ENCODE data around the gene CNTNAP5. TPM values are rescaled to one million over a fixed set of nuclear protein-coding genes. Genes with fewer than 3 reads are reported as not detected.
A peak's percentile ranks its signal among the peaks of the same experiment; 100 is the strongest.

The CNTNAP5 gene
- total and polyA plus RNA-seq, 2 experiments from 2014 or later: 0.28 TPM; not detected in 1

DNA sequence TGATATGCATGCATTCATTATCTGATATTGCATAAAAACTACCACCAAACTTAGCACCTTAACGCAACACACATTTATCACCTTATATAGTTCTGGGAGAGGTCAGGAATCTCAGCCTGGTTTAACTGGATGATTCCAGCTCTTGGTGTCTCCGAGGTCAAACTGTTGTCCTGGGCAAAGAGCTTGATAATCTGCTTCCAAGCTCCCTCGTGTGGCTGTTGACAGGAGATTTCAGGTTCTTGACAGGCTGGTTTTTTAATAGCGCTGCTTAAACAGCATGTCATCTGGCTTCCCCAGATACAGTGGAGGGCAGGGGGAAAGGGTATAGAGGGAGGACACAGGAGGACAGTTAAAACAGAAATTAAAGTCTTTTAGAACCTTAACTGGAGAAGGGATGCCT lies 785.0 kb downstream of the CNTNAP5 start:
- no peaks in the 10 kb centered on the region for H3K79me2 ChIP-seq
- no peak overlapping the region for H3K4me2 ChIP-seq
- no peaks in the 10 kb centered on the region for H3K9me3 ChIP-seq (ENCODE audit: low read depth)
- peak; percentile 70 for DNase-seq (ENCODE audit: low spot score)
- no peak overlapping the region for H3K27ac ChIP-seq
- H4K20me1 ChIP-seq (ENCODE audit: insufficient read depth, poor library complexity, severe bottlenecking): no peaks in the 10 kb centered on the region
- H3K27me3 ChIP-seq: no peaks in the 10 kb centered on the region
- WGBS (ENCODE audit: low lambda C conversion rate, missing lambda C conversion rate): 13% methylated on average over 4 of the region's 4 CpGs
- H3K4me3 ChIP-seq: no peak overlapping the region
- no peaks in the 10 kb centered on the region for H3K36me3 ChIP-seq (replicated peaks; ENCODE audit: insufficient read depth, low read depth)
- no peaks in the 10 kb centered on the region for H3K9me2 ChIP-seq (replicated peaks; ENCODE audit: insufficient read depth)
- H2AFZ ChIP-seq: no peak overlapping the region
- H3K4me1 ChIP-seq (ENCODE audit: insufficient read depth): peaks cover 4% of the 10 kb centered on the region
- no peak for TF ChIP-seq EZH2 (IDR thresholded peaks at IDR 0.05; ENCODE audit: borderline replicate concordance)
- TF ChIP-seq, protein P1, sequence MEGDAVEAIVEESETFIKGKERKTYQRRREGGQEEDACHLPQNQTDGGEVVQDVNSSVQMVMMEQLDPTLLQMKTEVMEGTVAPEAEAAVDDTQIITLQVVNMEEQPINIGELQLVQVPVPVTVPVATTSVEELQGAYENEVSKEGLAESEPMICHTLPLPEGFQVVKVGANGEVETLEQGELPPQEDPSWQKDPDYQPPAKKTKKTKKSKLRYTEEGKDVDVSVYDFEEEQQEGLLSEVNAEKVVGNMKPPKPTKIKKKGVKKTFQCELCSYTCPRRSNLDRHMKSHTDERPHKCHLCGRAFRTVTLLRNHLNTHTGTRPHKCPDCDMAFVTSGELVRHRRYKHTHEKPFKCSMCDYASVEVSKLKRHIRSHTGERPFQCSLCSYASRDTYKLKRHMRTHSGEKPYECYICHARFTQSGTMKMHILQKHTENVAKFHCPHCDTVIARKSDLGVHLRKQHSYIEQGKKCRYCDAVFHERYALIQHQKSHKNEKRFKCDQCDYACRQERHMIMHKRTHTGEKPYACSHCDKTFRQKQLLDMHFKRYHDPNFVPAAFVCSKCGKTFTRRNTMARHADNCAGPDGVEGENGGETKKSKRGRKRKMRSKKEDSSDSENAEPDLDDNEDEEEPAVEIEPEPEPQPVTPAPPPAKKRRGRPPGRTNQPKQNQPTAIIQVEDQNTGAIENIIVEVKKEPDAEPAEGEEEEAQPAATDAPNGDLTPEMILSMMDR (IDR thresholded peaks at IDR 0.05; ENCODE audit: poor library complexity): peak; percentile 62

DNA sequence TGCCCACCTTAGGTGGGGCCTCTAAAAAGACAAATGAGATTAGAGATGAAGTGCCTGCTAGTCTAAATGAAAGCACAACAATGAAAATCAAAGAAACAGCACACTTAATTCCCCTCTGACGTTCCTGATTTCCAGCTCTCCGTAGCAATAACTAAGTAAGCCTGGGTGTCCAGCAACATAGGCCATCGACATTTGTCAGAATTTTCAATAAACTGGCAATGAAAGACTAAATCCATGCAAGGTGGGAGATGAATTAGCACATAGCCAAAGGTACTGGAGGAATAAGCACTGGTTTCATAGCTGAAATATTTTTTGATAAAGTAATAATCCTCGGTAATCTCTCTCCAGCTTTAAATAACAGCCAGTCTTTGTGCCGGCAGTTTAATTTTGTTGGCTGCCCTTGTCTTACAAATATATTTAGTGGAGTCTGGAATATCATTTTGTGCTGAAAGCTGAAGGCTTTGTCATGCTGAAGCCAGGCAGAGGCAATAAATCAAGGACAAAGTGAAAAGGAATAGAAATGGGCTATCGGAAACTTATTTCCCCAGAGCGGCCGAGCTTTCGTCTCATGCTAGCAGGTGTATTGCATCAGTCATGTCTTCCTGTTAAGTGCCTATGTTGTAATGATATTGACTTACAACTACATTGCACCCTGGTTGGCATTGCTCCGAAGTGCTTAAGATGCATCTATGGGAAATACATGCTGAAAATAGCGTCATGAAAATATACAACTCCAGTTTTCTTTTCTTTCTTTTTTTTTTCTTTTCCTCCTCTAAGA lies 790.1 kb downstream of the CNTNAP5 start:
- Histone ChIP-seq H3K79me2 (no peaks in the 10 kb centered on the region), H3K4me1 (ENCODE audit: insufficient read depth) (no peaks in the 10 kb centered on the region), H3K4me3 (no peak overlapping the region), H3K36me3 (replicated peaks; ENCODE audit: insufficient read depth, low read depth) (no peaks in the 10 kb centered on the region), H4K20me1 (ENCODE audit: insufficient read depth, poor library complexity, severe bottlenecking) (no peaks in the 10 kb centered on the region), H2AFZ (no peak overlapping the region), H3K9me2 (replicated peaks; ENCODE audit: insufficient read depth) (no peaks in the 10 kb centered on the region), H3K4me2 (no peak overlapping the region), H3K27me3 (no peaks in the 10 kb centered on the region), H3K27ac (no peak overlapping the region), H3K9me3 (ENCODE audit: low read depth) (no peaks in the 10 kb centered on the region)
- WGBS (ENCODE audit: low lambda C conversion rate, missing lambda C conversion rate): 86% methylated on average over 11 of the region's 11 CpGs
- DNase-seq (ENCODE audit: low spot score): no peak
- TF ChIP-seq EZH2 (IDR thresholded peaks at IDR 0.05; ENCODE audit: borderline replicate concordance) (no peak), EZH2phosphoT487 (IDR thresholded peaks at IDR 0.05; ENCODE audit: low read depth, severe bottlenecking, unreplicated experiment) (no peak)
- TF ChIP-seq, protein P1 (IDR thresholded peaks at IDR 0.05; ENCODE audit: poor library complexity): no peak

DNA sequence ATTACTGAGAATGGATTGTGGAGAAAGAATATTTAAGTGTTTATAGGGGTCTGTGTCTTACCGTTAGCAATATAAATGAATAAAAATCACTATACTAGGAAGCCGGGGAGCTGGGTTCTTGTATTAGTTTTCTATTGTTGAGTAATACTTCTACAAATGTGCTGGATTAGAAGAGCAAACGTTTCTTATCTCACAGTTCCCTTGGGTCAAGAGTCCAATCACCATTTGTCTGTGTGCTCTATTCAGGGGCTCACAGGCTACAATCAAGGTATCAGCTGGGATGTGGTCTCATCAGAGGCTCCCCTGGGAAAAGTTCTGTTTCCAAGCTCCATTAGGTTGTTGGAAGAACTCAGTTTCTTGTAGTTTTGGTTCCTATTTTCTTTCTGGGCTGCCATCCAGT lies 790.9 kb downstream of the CNTNAP5 start:
- H2AFZ ChIP-seq: no peak overlapping the region
- no peak overlapping the region for H3K4me3 ChIP-seq
- DNase-seq (ENCODE audit: low spot score): no peak
- H3K36me3 ChIP-seq (replicated peaks; ENCODE audit: insufficient read depth, low read depth): no peaks in the 10 kb centered on the region
- WGBS (ENCODE audit: low lambda C conversion rate, missing lambda C conversion rate): 59% methylated on average over 3 of the region's 3 CpGs
- H3K9me3 ChIP-seq (ENCODE audit: low read depth): no peaks in the 10 kb centered on the region
- H3K9me2 ChIP-seq (replicated peaks; ENCODE audit: insufficient read depth): no peaks in the 10 kb centered on the region
- no peaks in the 10 kb centered on the region for H3K79me2 ChIP-seq
- no peak overlapping the region for H3K27ac ChIP-seq
- no peaks in the 10 kb centered on the region for H3K4me1 ChIP-seq (ENCODE audit: insufficient read depth)
- H3K4me2 ChIP-seq: no peak overlapping the region
- no peaks in the 10 kb centered on the region for H4K20me1 ChIP-seq (ENCODE audit: insufficient read depth, poor library complexity, severe bottlenecking)
- TF ChIP-seq, protein P1 (IDR thresholded peaks at IDR 0.05; ENCODE audit: poor library complexity): no peak
- TF ChIP-seq EZH2 (IDR thresholded peaks at IDR 0.05; ENCODE audit: borderline replicate concordance): no peak
- TF ChIP-seq EZH2phosphoT487 (IDR thresholded peaks at IDR 0.05; ENCODE audit: low read depth, severe bottlenecking, unreplicated experiment): no peak
- no peaks in the 10 kb centered on the region for H3K27me3 ChIP-seq
